Heart right ventricle (tissue), 16 donors: Measurements from ENCODE around the gene PTP4A2. TPM values are rescaled to one million over a fixed set of nuclear protein-coding genes. Genes with fewer than 3 reads are reported as not detected.

Experiments used
- ATAC-seq, 8 donors: fragments of 200-7000 bp; cut with Tn5 transposase; one replicate each; pipeline ENCODE4 v1.9.1; 2020; ENCODE audit warnings: mild to moderate bottlenecking in 8 of 8, moderate library complexity in 8 of 8, moderate number of reproducible peaks in 1 of 8
- DNase-seq, 2 donors: peaks; one replicate each; pipeline ENCODE4 v3.0.0-alpha.2; 2020
- H3K27ac ChIP-seq, 10 donors: fragments of 200-600 bp; sonication (generic) in 2 of 10; one replicate each; pipeline versions ENCODE4 v1.5.0 to v1.8.0; 2020 to 2022; ENCODE audit warnings: mild to moderate bottlenecking in 3 of 10
- H3K27me3 ChIP-seq, 7 donors: fragments of 200-600 bp; one replicate each; pipeline ENCODE4 v1.8.0; 2021 to 2022; ENCODE audit warnings: mild to moderate bottlenecking in 2 of 7
- H3K36me3 ChIP-seq, 9 donors: fragments of 200-600 bp; sonication (generic) in 1 of 9; one replicate each; pipeline versions ENCODE4 v1.5.0 to v1.8.0; 2020 to 2022; ENCODE audit warnings: mild to moderate bottlenecking in 2 of 9
- H3K4me1 ChIP-seq, 9 donors: fragments of 200-600 bp; sonication (generic) in 1 of 9; one replicate each; pipeline versions ENCODE4 v1.5.0 to v1.8.0; 2020 to 2022; ENCODE audit warnings: mild to moderate bottlenecking in 4 of 9
- H3K4me3 ChIP-seq, 10 donors: fragments of 200-600 bp; sonication (generic) in 2 of 10; one replicate each; pipeline versions ENCODE4 v1.5.0 to v1.8.0; 2020 to 2022; ENCODE audit warnings: mild to moderate bottlenecking in 7 of 10, moderate library complexity in 2 of 10
- H3K9me3 ChIP-seq, 11 donors: fragments of 200-600 bp in 10 of 11; sonication (generic) in 2 of 11; one replicate each; pipeline versions ENCODE4 v1.5.0 to v1.8.0; 2013 to 2022; ENCODE audit warnings: mild to moderate bottlenecking in 2 of 11, control low read depth in 1 of 11, moderate library complexity in 1 of 11
- WGBS, 2 donors: extraction: QIAGEN DNeasy Blood & Tissue Kit; methylation state at CpG; one replicate each; pipeline ENCODE4 v1.1.7; 2013; ENCODE audit warnings: inconsistent platforms in 1 of 2; 5-methylcytosine and 5-hydroxymethylcytosine counted together
- intact Hi-C, 10 donors: fragments of 100-400 bp; cut with DNase I; formaldehyde crosslinking; loops; one replicate each; pipeline versions ENCODE4 v1.11.1 to v1.14.2; 2022
- polyA plus RNA-seq, 2 donors: library from polyadenylated mRNA; stranded (reverse); fragments of 200-250 nt; gene quantifications; one replicate each; pipeline ENCODE4 v1.2.3, GENCODE V29; 2013
- total RNA-seq, 10 donors: library from RNA; stranded (reverse); fragmentation: NEBNext Ultra II Directional in 3 of 10; extraction: Animal tissue kit (Norgen Biotek cat#: 25700) in 3 of 10; gene quantifications; one replicate each; pipeline versions ENCODE4 v1.2.1 to v1.2.4, GENCODE V29; 2021 to 2023
- TF ChIP-seq, protein P1 (sequence below), 9 donors: fragments of 200-600 bp; sonication (generic) in 2 of 9; IDR thresholded peaks; one replicate each; pipeline versions ENCODE4 v1.5.0 to v1.8.0; 2021 to 2022; ENCODE audit warnings: antibody characterized with exemption in 9 of 9, mild to moderate bottlenecking in 5 of 9, moderate library complexity in 1 of 9
- donor health status: Arrhythmogenic right ventricular cardiomyopathy.
- donor health status: ischemic (EF 13 %, LVEDD 7.1; RV severe dilation, severe dysfunction).
- donor health status: healthy with polysubstance abuse.
- donor health status: DM: no; HTN: yes; CAD: no.
- donor health status: DM: no; HTN: no; CAD: no.
- donor health status: ischemic (EF 25% LVEDD 6.9; RV normal size, moderate dysfunction).
- donor health status: ischemic (EF 25% LVEDD 5.7; RV mildly dilated, moderate dysfunction).
- donor health status: healthy.
- donor health status: DM: yes; HTN: yes; CAD: no.
- donor health status: Ischemic cardiomyopathy.
- donor health status: ischemic (EF 35%, LVEDD 5.7; RV mildly dilated, moderate dysfunction).
- donor health status: nonischemic (EF 11% LVEDD 7.7; RV severe dilation, severe dysfunction).
- donor health status: DM: yes; HTN: yes; CAD: no.
- donor health status: PGD.
- donor health status: ischemic (EF 29% LVEDD 5.4; RV normal size, mild dysfunction).
- donor health status: nonischemic (EF 23%, LVEDD 6.1; RV moderate dilation, normal function).

The PTP4A2 gene
- total and polyA plus RNA-seq, 12 donors = 49.5 to 506 (median 223) TPM

DNA sequence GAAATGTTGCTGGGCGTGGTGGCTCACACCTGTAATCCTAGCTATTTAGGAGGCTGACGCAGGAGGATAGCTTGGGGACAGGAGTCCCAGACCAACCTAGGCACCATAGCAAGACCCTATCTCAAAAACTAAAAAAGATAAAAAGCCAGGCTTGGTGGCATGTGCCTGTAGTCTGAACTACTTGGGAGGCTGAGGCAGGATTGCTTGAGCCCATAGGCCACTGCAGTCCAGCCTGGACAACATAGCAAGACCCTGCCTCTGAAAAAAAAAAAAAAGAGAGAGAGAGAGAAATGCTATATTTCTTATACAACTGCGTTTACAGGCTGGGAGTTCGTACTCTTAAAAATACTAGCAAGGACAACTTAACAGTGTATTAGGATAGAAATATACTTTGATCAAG lies 76.1 kb downstream of the PTP4A2 start:
- H3K4me1 ChIP-seq = no peaks in the 10 kb centered on the region
- intact Hi-C loops = no loop called here
- TF ChIP-seq, protein P1, sequence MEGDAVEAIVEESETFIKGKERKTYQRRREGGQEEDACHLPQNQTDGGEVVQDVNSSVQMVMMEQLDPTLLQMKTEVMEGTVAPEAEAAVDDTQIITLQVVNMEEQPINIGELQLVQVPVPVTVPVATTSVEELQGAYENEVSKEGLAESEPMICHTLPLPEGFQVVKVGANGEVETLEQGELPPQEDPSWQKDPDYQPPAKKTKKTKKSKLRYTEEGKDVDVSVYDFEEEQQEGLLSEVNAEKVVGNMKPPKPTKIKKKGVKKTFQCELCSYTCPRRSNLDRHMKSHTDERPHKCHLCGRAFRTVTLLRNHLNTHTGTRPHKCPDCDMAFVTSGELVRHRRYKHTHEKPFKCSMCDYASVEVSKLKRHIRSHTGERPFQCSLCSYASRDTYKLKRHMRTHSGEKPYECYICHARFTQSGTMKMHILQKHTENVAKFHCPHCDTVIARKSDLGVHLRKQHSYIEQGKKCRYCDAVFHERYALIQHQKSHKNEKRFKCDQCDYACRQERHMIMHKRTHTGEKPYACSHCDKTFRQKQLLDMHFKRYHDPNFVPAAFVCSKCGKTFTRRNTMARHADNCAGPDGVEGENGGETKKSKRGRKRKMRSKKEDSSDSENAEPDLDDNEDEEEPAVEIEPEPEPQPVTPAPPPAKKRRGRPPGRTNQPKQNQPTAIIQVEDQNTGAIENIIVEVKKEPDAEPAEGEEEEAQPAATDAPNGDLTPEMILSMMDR (IDR thresholded peaks at IDR 0.05) = no peak
- peaks cover 0 to 6% (median 0%) of the 10 kb centered on the region in 11 donors for H3K9me3 ChIP-seq
- WGBS, 2 donors = 89 to 92% methylated on average over 4 of the region's 4 CpGs
- no peak for DNase-seq
- H3K27me3 ChIP-seq = no peaks in the 10 kb centered on the region
- H3K36me3 ChIP-seq = no peaks in the 10 kb centered on the region
- no peak overlapping the region for H3K4me3 ChIP-seq
- ATAC-seq = no peak
- no peak overlapping the region for H3K27ac ChIP-seq

GRCh38 chr1:31861346-31861745 lies 76.8 kb downstream of the PTP4A2 start:
- Histone ChIP-seq H3K4me3 (no peak overlapping the region), H3K9me3 (peaks cover 0 to 6% (median 0%) of the 10 kb centered on the region in 11 donors), H3K27me3 (no peaks in the 10 kb centered on the region), H3K27ac (no peak overlapping the region), H3K4me1 (no peaks in the 10 kb centered on the region), H3K36me3 (no peaks in the 10 kb centered on the region)
- 59 to 62% methylated on average over 5 of the region's 5 CpGs for WGBS, 2 donors
- no peak for DNase-seq
- intact Hi-C loops = no loop called here
- no peak for ATAC-seq
- TF ChIP-seq, protein P1 (IDR thresholded peaks at IDR 0.05) = peak in 1 of 9 donors; percentile 6

DNA sequence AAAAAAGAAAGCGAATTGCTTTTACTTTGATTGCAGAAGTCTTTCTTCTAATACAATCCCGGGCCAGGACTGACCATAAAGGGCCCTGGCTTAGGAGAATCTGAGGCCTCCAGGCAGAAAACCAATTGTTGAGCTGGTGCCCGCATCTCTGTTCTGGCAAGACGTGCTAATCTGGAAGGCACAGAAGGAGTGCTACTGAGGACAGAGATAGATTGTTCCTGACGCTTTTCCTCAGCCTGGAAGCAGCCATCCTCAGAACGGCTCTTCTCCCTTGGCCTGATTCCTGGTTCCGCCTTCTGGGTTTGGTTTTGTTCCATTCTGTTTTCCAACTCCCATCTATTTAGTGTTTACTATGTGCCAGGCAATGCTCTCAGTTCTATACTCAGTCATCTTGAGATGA lies 77.6 kb downstream of the PTP4A2 start:
- Histone ChIP-seq H3K4me1 (no peaks in the 10 kb centered on the region), H3K27ac (no peak overlapping the region), H3K9me3 (peaks cover 0 to 6% (median 0%) of the 10 kb centered on the region in 11 donors), H3K27me3 (no peaks in the 10 kb centered on the region), H3K4me3 (no peak overlapping the region), H3K36me3 (no peaks in the 10 kb centered on the region)
- 85 to 89% methylated on average over 7 of the region's 7 CpGs for WGBS, 2 donors
- ATAC-seq = no peak
- TF ChIP-seq, protein P1 (IDR thresholded peaks at IDR 0.05) = no peak
- DNase-seq = no peak
- intact Hi-C loops = no loop called here

DNA sequence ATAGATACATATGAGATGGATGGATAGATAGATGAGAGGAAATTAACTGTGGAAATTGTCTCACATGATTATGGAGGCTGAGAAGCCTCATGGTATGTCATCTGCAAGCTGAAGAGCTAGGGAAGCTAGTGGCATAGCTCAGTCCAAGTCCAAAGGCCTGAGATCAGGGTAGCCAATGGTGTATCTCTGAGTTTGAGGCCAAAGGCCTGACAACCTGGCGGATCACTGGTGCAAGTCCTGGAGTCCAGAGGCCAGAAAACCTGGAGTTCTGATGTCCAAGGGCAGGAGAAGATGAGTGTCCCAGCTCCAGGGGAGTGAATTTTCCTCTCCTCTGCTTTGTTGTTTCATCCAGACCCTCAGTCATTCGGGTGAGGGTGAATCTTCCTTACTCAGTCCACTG lies 78.4 kb downstream of the PTP4A2 start:
- H3K36me3 ChIP-seq = no peaks in the 10 kb centered on the region
- WGBS, 2 donors = 86 to 95% methylated on average over 2 of the region's 2 CpGs
- TF ChIP-seq, protein P1 (IDR thresholded peaks at IDR 0.05) = no peak

More for the DNA sequence above, 78.4 kb downstream of the PTP4A2 start:
- no peaks in the 10 kb centered on the region for H3K27me3 ChIP-seq
- intact Hi-C loops = no loop called here
- peaks cover 0 to 6% (median 0%) of the 10 kb centered on the region in 11 donors for H3K9me3 ChIP-seq
- H3K4me3 ChIP-seq = no peak overlapping the region
- no peak for DNase-seq
- no peak for ATAC-seq
- no peak overlapping the region for H3K27ac ChIP-seq
- no peaks in the 10 kb centered on the region for H3K4me1 ChIP-seq
